GM21367 (cell line): ENCODE data around the gene CCBE1.
"Not testable (repeated sequence)": the region's sequence is repeated elsewhere in the genome, so short reads cannot be mapped to it uniquely, and the experiment has no call there.

Experiments
- ATAC-seq: cut with Tn5 transposase; IDR thresholded peaks from one replicate; pipeline ENCODE4 v1.9.1; 2021; ENCODE audit not compliant: unreplicated experiment

Gene CCBE1

GRCh38 chr18:59697236-59697932 is at the start of gene CCBE1:
Gene CCBE1 (minus strand): TSS chr18:59697423.
- ATAC-seq, result peak; percentile 69

- no peak for ATAC-seq
Measured at GRCh38 chr18:59744271-59744721, 47.1 kb upstream of the CCBE1 start.

GRCh38 chr18:59743566-59743965 is 46.3 kb upstream of the CCBE1 start:
- no peak for ATAC-seq

- ATAC-seq, result no peak
Measured at GRCh38 chr18:59742325-59743111, 45.3 kb upstream of the CCBE1 start.

- no peak for ATAC-seq
Measured at GRCh38 chr18:59740141-59740540, 42.9 kb upstream of the CCBE1 start.

- ATAC-seq, result no peak
Measured at GRCh38 chr18:59737776-59738300, 40.6 kb upstream of the CCBE1 start.

GRCh38 chr18:59737335-59737734 is 40.1 kb upstream of the CCBE1 start:
- ATAC-seq, result not testable (repeated sequence)

- no peak for ATAC-seq
Measured at GRCh38 chr18:59736061-59736460, 38.8 kb upstream of the CCBE1 start.

- no peak for ATAC-seq
Measured at GRCh38 chr18:59735269-59735860, 38.1 kb upstream of the CCBE1 start.

- ATAC-seq, result no peak
Measured at GRCh38 chr18:59733421-59733820, 36.2 kb upstream of the CCBE1 start.

GRCh38 chr18:59730896-59731295 is 33.7 kb upstream of the CCBE1 start:
- ATAC-seq, result no peak

- ATAC-seq, result no peak
Measured at GRCh38 chr18:59729781-59730180, 32.6 kb upstream of the CCBE1 start.

- no peak for ATAC-seq
Measured at GRCh38 chr18:59728816-59729215, 31.6 kb upstream of the CCBE1 start.

GRCh38 chr18:59725142-59725541 is 27.9 kb upstream of the CCBE1 start:
- no peak for ATAC-seq

- no peak for ATAC-seq
Measured at GRCh38 chr18:59724103-59724502, 26.9 kb upstream of the CCBE1 start.

GRCh38 chr18:59721931-59722330 is 24.7 kb upstream of the CCBE1 start:
- ATAC-seq, result no peak

- no peak for ATAC-seq
Measured at GRCh38 chr18:59721211-59721610, 24.0 kb upstream of the CCBE1 start.

GRCh38 chr18:59719544-59720181 is 22.4 kb upstream of the CCBE1 start:
- no peak for ATAC-seq

- no peak for ATAC-seq
Measured at GRCh38 chr18:59718464-59719157, 21.4 kb upstream of the CCBE1 start.

GRCh38 chr18:59718108-59718463 is 20.9 kb upstream of the CCBE1 start:
- ATAC-seq, result no peak

- ATAC-seq, result no peak
Measured at GRCh38 chr18:59717291-59717690, 20.1 kb upstream of the CCBE1 start.
